Inferior parietal cortex (tissue), 1 donor: Measurements from ENCODE around the gene PDZD4.

ENCODE experiments used
- DNase-seq: peaks from one replicate; pipeline ENCODE4 v3.0.0-alpha.2; 2016; ENCODE audit errors: extremely low spot score

The PDZD4 gene

GRCh38 chrX:153784325-153784967 lies 45.9 kb downstream of the PDZD4 start:
- no peak for DNase-seq

- no peak for DNase-seq
Measured at GRCh38 chrX:153783378-153784013, 46.8 kb downstream of the PDZD4 start.

GRCh38 chrX:153782871-153783270 lies 47.5 kb downstream of the PDZD4 start:
- no peak for DNase-seq

- DNase-seq = no peak
Measured at GRCh38 chrX:153782313-153782712, 48.0 kb downstream of the PDZD4 start.

- no peak for DNase-seq
Measured at GRCh38 chrX:153781428-153782047, 48.8 kb downstream of the PDZD4 start.

GRCh38 chrX:153780678-153781427 lies 49.5 kb downstream of the PDZD4 start, which contains the start of gene SRPK3:
SRPK3 (plus strand) TSS chrX:153781041; CDS start chrX:153781087, 46 bp downstream.
- DNase-seq = no peak

- no peak for DNase-seq
Measured at GRCh38 chrX:153779891-153780677, 50.3 kb downstream of the PDZD4 start.

- DNase-seq = no peak
Measured at GRCh38 chrX:153778684-153779101, 51.7 kb downstream of the PDZD4 start.

- DNase-seq = no peak
Measured at GRCh38 chrX:153778181-153778580, 52.2 kb downstream of the PDZD4 start.

- no peak for DNase-seq
Measured at GRCh38 chrX:153777261-153778090, 52.9 kb downstream of the PDZD4 start.

- no peak for DNase-seq
Measured at GRCh38 chrX:153776611-153777045, 53.7 kb downstream of the PDZD4 start.

- no peak for DNase-seq
Measured at GRCh38 chrX:153776120-153776599, 54.2 kb downstream of the PDZD4 start.

- no peak for DNase-seq
Measured at GRCh38 chrX:153775293-153776119, 54.8 kb downstream of the PDZD4 start.

- no peak for DNase-seq
Measured at GRCh38 chrX:153774576-153775292, 55.6 kb downstream of the PDZD4 start.

GRCh38 chrX:153773741-153774575 lies 56.4 kb downstream of the PDZD4 start:
- DNase-seq = no peak

- no peak for DNase-seq
Measured at GRCh38 chrX:153773218-153773611, 57.1 kb downstream of the PDZD4 start.

GRCh38 chrX:153772316-153773217 lies 57.8 kb downstream of the PDZD4 start:
- DNase-seq = no peak
